ENCODE measurements around the gene ZC3H4. TPM values are rescaled to one million over a fixed set of nuclear protein-coding genes. Genes with fewer than 3 reads are reported as not detected.

ZC3H4 gene
- total RNA-seq, 2 experiments from 2014 or later: 77.1 to 78.6 TPM

Other genes starting within 250 kb of the ZC3H4 start
- gene NPAS1, start 93.9 kb downstream of the ZC3H4 start, total RNA-seq: not detected
- 10 to 100 TPM; 62.8 to 69.8 TPM for gene TMEM160, start 65.2 kb downstream of the ZC3H4 start, total RNA-seq
- gene SAE1, start 17.1 kb upstream of the ZC3H4 start, total RNA-seq: 100 to 1,000 TPM; 154 to 157 TPM
- 10 to 100 TPM; 13.8 to 14.6 TPM for gene BBC3, start 117.4 kb upstream of the ZC3H4 start, total RNA-seq
- gene CCDC9, start 142.7 kb upstream of the ZC3H4 start, total RNA-seq: 10 to 100 TPM; 32.7 to 39.1 TPM
- gene INAFM1, start 161.1 kb upstream of the ZC3H4 start, total RNA-seq: 10 to 100 TPM; 12.4 to 13.7 TPM
- gene C5AR1, start 196.1 kb upstream of the ZC3H4 start, total RNA-seq: under 1 TPM in 1 of 2 experiments, not detected in 1; 0.48 TPM
- gene C5AR2, start 218.4 kb upstream of the ZC3H4 start, total RNA-seq: under 1 TPM; 0.05 to 0.07 TPM
- 10 to 100 TPM; 12.7 to 15.7 TPM for gene DHX34, start 235.5 kb upstream of the ZC3H4 start, total RNA-seq